Spleen (tissue), 7 donors: ENCODE measurements around the gene ALDH4A1.

Source experiments
- CTCF ChIP-seq, 11 experiments: fragments of 200-600 bp in 7 of 11; fragments of 450-650 bp in 4 of 11; sonication (generic) in 4 of 11; IDR thresholded peaks in 8 of 11; conservative IDR thresholded peaks in 3 of 11; 1 replicate in 7 of 11; 2 replicates in 4 of 11; pipeline versions ENCODE4 v1.4.0 to v1.8.0; 2016 to 2021; ENCODE audit warnings: antibody characterized with exemption in 11 of 11, inconsistent platforms in 4 of 11, mild to moderate bottlenecking in 1 of 11
- POLR2A ChIP-seq, 3 donors: fragments of 450-650 bp; IDR thresholded peaks; one replicate each; pipeline ENCODE4 v1.5.1; 2017; ENCODE audit warnings: antibody characterized with exemption in 3 of 3, mild to moderate bottlenecking in 1 of 3
- POLR2AphosphoS5 ChIP-seq, 3 donors: sonication (generic); formaldehyde crosslinking; IDR thresholded peaks; one replicate each; pipeline ENCODE4 v1.5.1; 2017; ENCODE audit warnings: antibody characterized with exemption in 3 of 3
- donor health status: DM: no; HTN: no; CAD: no; lungs with moderate emphysema.
- donor health status: DM: no; HTN: no; CAD: no.
- donor health status: DM: no; HTN: no; CAD: no.

GRCh38 chr1:18877282-18877681 is 25.1 kb downstream of the ALDH4A1 start:
- TF ChIP-seq CTCF (IDR thresholded peaks at IDR 0.05 in 8 of 11, conservative IDR thresholded peaks at IDR 0.05 in 3 of 11) (no peak), POLR2AphosphoS5 (IDR thresholded peaks at IDR 0.05) (no peak), POLR2A (IDR thresholded peaks at IDR 0.05) (no peak)
